Measurements from ENCODE around the gene ZWILCH.

Gene ZWILCH

DNA sequence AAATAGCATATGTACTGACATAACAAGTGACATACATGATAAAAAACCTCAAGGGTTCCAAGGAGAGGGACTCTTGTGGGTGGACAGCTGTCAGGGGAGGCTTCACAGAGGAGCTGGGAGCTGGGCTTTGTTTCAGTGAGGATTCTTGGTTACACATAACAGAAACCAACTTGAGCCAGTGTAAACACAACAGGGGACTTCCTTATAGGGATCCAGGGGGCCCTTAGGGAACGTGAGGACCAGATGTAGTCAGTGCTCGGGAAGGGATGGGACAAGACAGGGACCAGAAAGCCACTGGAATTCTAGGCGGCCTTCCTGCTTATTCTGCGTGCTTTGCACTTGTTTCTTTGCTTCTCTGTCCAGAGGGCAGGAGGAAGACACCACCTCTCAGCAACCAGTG is 42.5 kb upstream of the ZWILCH start:
- no peak for TF ChIP-seq POLR2AphosphoS5 (IDR thresholded peaks at IDR 0.05; ENCODE audit: low read depth, low read length)
- TF ChIP-seq TAF1 (IDR thresholded peaks at IDR 0.05; ENCODE audit: borderline replicate concordance, insufficient read depth, low read length): no peak
- no peak for TF ChIP-seq FOXP2 (optimal IDR thresholded peaks at IDR 0.05; ENCODE audit: borderline replicate concordance, extremely low read depth, extremely low read length, insufficient read depth)
- no peak for TF ChIP-seq REST (IDR thresholded peaks at IDR 0.05; ENCODE audit: insufficient read depth in 1 of 2, low read depth in 2 of 2, low read length in 2 of 2)
- TF ChIP-seq SIN3A (IDR thresholded peaks at IDR 0.05; ENCODE audit: borderline replicate concordance, insufficient read depth, low read length): no peak

- TF ChIP-seq REST (IDR thresholded peaks at IDR 0.05; ENCODE audit: insufficient read depth in 1 of 2, low read depth in 2 of 2, low read length in 2 of 2): no peak
- no peak for TF ChIP-seq FOXP2 (optimal IDR thresholded peaks at IDR 0.05; ENCODE audit: borderline replicate concordance, extremely low read depth, extremely low read length, insufficient read depth)
- TF ChIP-seq SIN3A (IDR thresholded peaks at IDR 0.05; ENCODE audit: borderline replicate concordance, insufficient read depth, low read length): no peak
- no peak for TF ChIP-seq TAF1 (IDR thresholded peaks at IDR 0.05; ENCODE audit: borderline replicate concordance, insufficient read depth, low read length)
- no peak for TF ChIP-seq POLR2AphosphoS5 (IDR thresholded peaks at IDR 0.05; ENCODE audit: low read depth, low read length)
These were observed 32.7 kb upstream of the ZWILCH start for GRCh38 chr15:66472176-66472999.

- TF ChIP-seq TAF1 (IDR thresholded peaks at IDR 0.05; ENCODE audit: borderline replicate concordance, insufficient read depth, low read length) (no peak), REST (IDR thresholded peaks at IDR 0.05; ENCODE audit: insufficient read depth in 1 of 2, low read depth in 2 of 2, low read length in 2 of 2) (no peak), FOXP2 (optimal IDR thresholded peaks at IDR 0.05; ENCODE audit: borderline replicate concordance, extremely low read depth, extremely low read length, insufficient read depth) (no peak), SIN3A (IDR thresholded peaks at IDR 0.05; ENCODE audit: borderline replicate concordance, insufficient read depth, low read length) (no peak), POLR2AphosphoS5 (IDR thresholded peaks at IDR 0.05; ENCODE audit: low read depth, low read length) (no peak)
These were observed 31.0 kb upstream of the ZWILCH start for GRCh38 chr15:66474135-66474534.

DNA sequence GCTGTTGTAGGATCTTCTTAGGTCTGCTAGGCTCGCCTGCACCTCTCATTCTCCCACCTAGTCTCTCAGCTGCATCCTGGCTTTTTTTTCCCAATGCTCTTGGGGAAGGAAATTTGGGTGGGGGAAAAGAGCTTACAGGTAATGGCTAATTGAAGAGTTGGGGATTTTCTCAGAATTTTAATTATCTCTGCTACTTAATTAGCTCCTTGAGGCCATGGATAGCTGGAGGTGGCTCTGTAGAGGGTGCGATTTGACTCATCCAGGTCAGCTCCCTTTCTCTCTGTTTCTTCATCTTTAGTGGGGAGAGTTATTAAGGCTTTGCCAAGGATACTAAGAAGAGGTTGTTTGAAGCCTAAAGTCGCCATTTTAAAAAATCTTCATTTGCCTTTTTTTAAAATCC is 30.2 kb upstream of the ZWILCH start:
- no peak for TF ChIP-seq TAF1 (IDR thresholded peaks at IDR 0.05; ENCODE audit: borderline replicate concordance, insufficient read depth, low read length)
- TF ChIP-seq FOXP2 (optimal IDR thresholded peaks at IDR 0.05; ENCODE audit: borderline replicate concordance, extremely low read depth, extremely low read length, insufficient read depth): no peak
- TF ChIP-seq SIN3A (IDR thresholded peaks at IDR 0.05; ENCODE audit: borderline replicate concordance, insufficient read depth, low read length): no peak
- TF ChIP-seq POLR2AphosphoS5 (IDR thresholded peaks at IDR 0.05; ENCODE audit: low read depth, low read length): no peak
- TF ChIP-seq REST (IDR thresholded peaks at IDR 0.05; ENCODE audit: insufficient read depth in 1 of 2, low read depth in 2 of 2, low read length in 2 of 2): no peak
